ENCODE measurements around the gene TFB1M. TPM values are rescaled to one million over a fixed set of nuclear protein-coding genes. Genes with fewer than 3 reads are reported as not detected.

TFB1M gene
- total RNA-seq (2022; extraction: Qiagen RNA extraction), result 6.8 to 9.9 TPM (median 7.7 TPM) in 5 replicates

GRCh38 chr6:155314092-155314772 is at the start of gene TFB1M:
TSS of gene TFB1M (minus strand) at chr6:155314484. CDS start at chr6:155314428, 56 bp downstream.

GRCh38 chr6:155263373-155264063 is 50.8 kb downstream of the TFB1M start, which contains the start of gene CLDN20:
TSS of gene CLDN20 (plus strand) at chr6:155264013. CDS start at chr6:155275720, 11,707 bp downstream.

Other genes starting within 250 kb of the TFB1M start
- not detected in 5 replicates for gene CLDN20, start 50.5 kb downstream of the TFB1M start, total RNA-seq (2022; extraction: Qiagen RNA extraction)
- not detected in 5 replicates for gene NOX3, start 141.4 kb upstream of the TFB1M start, total RNA-seq (2022; extraction: Qiagen RNA extraction)